Mucosa of gallbladder (tissue), 1 donor: ENCODE measurements around the gene NAA40. TPM values are rescaled to one million over a fixed set of nuclear protein-coding genes. Genes with fewer than 3 reads are reported as not detected.

Experiments used
- total RNA-seq: library from RNA; stranded (reverse); gene quantifications from one replicate; pipeline ENCODE4 v1.2.1, GENCODE V29; 2021
- donor health status: DM: no; HTN: no; CAD: no.

NAA40 gene
- total RNA-seq, 1 donor from 2014 or later: 26.2 TPM

Other genes starting within 250 kb of the NAA40 start
- gene ZFTA, start 170.2 kb upstream of the NAA40 start, total RNA-seq: 30.7 TPM
- 19.6 TPM for gene SPINDOC, start 125.5 kb upstream of the NAA40 start, total RNA-seq
- gene MARK2, start 99.9 kb upstream of the NAA40 start, total RNA-seq: 65.0 TPM
- 2.7 TPM for gene RCOR2, start 21.8 kb upstream of the NAA40 start, total RNA-seq
- gene COX8A, start 35.6 kb downstream of the NAA40 start, total RNA-seq: 368 TPM
- 72.4 TPM for gene OTUB1, start 47.4 kb downstream of the NAA40 start, total RNA-seq
- 3.8 TPM for gene FLRT1, start 96.9 kb downstream of the NAA40 start, total RNA-seq
- gene MACROD1, start 227.1 kb downstream of the NAA40 start, total RNA-seq: 19.3 TPM
- gene STIP1, start 247.2 kb downstream of the NAA40 start, total RNA-seq: 115 TPM